Fibroblast of mammary gland (primary cell): ENCODE measurements around the gene ZHX3.

Source experiments
- DNase-seq: peaks from one replicate; pipeline ENCODE4 v3.0.0-alpha.2; 2010; ENCODE audit warnings: low read depth
- H3K4me3 ChIP-seq: 2 replicates; pipeline ENCODE4 v1.5.1; 2011; ENCODE audit warnings: low read depth, mild to moderate bottlenecking, low read length, moderate library complexity; ENCODE audit not compliant: control insufficient read depth
- CTCF ChIP-seq: conservative IDR thresholded peaks from 2 replicates; pipeline ENCODE4 v1.5.1; 2011; ENCODE audit warnings: low read depth, low read length, inconsistent platforms; ENCODE audit not compliant: control insufficient read depth, insufficient read depth

Gene ZHX3

GRCh38 chr20:41358717-41359116, 41.2 kb upstream of the ZHX3 start:
- TF ChIP-seq CTCF: no peak
- H3K4me3 ChIP-seq: no peak overlapping the region
- no peak for DNase-seq

GRCh38 chr20:41358230-41358629, 40.7 kb upstream of the ZHX3 start:
- TF ChIP-seq CTCF: no peak
- DNase-seq: no peak
- H3K4me3 ChIP-seq: no peak overlapping the region

GRCh38 chr20:41357424-41358163, 40.1 kb upstream of the ZHX3 start:
- H3K4me3 ChIP-seq: no peak overlapping the region
- no peak for DNase-seq
- no peak for TF ChIP-seq CTCF

GRCh38 chr20:41356951-41357350, 39.4 kb upstream of the ZHX3 start:
- no peak overlapping the region for H3K4me3 ChIP-seq
- no peak for TF ChIP-seq CTCF
- no peak for DNase-seq

- TF ChIP-seq CTCF: no peak
- DNase-seq: no peak
- no peak overlapping the region for H3K4me3 ChIP-seq
Observed at GRCh38 chr20:41355598-41356203, 38.2 kb upstream of the ZHX3 start.

- no peak for DNase-seq
- H3K4me3 ChIP-seq: no peak overlapping the region
- TF ChIP-seq CTCF: no peak
Observed at GRCh38 chr20:41355192-41355591, 37.7 kb upstream of the ZHX3 start.
